Keratinocyte (primary cell): ENCODE measurements around the gene SLC16A14. TPM values are rescaled to one million over a fixed set of nuclear protein-coding genes. Genes with fewer than 3 reads are reported as not detected.
A peak's percentile ranks its signal among the peaks of the same experiment; 100 is the strongest.

Source experiments
- DNase-seq: peaks from one replicate; pipeline ENCODE4 v3.0.0-alpha.2; 2011; ENCODE audit warnings: low read depth, missing footprints, low spot score
- FAIRE-seq: peaks from 2 replicates; lab custom pipeline; 2011; peaks lifted over from hg19 to GRCh38; lab: Jason Lieb, UNC
- H2AFZ ChIP-seq: 2 replicates; pipeline ENCODE4 v1.6.0; 2012; ENCODE audit warnings: low read length, control low read depth, inconsistent platforms; ENCODE audit not compliant: control insufficient read depth
- H3K27ac ChIP-seq: 2 replicates; pipeline ENCODE4 v1.5.1; 2011; ENCODE audit warnings: low read length; ENCODE audit not compliant: control insufficient read depth, insufficient read depth
- H3K27me3 ChIP-seq: 3 replicates; pipeline ENCODE4 v1.6.0; 2011; ENCODE audit warnings: low read length; ENCODE audit not compliant: control insufficient read depth, insufficient read depth; ENCODE audit errors: extremely low read depth
- H3K36me3 ChIP-seq, 2 experiments: 2 replicates in 1 of 2; 3 replicates in 1 of 2; pipeline ENCODE4 v1.5.1; 2011; ENCODE audit warnings: low read length in 2 of 2, mild to moderate bottlenecking in 1 of 2; ENCODE audit not compliant: control insufficient read depth in 2 of 2, insufficient read depth in 2 of 2; ENCODE audit errors: extremely low read depth in 1 of 2
- H3K4me1 ChIP-seq: 3 replicates; pipeline ENCODE4 v1.5.1; 2011; ENCODE audit warnings: low read length; ENCODE audit not compliant: control insufficient read depth, insufficient read depth; ENCODE audit errors: extremely low read depth
- H3K4me2 ChIP-seq: 3 replicates; pipeline ENCODE4 v1.6.0; 2011; ENCODE audit warnings: low read depth, low read length; ENCODE audit not compliant: control insufficient read depth, insufficient read depth; ENCODE audit errors: extremely low read depth
- H3K4me3 ChIP-seq, 3 experiments: fragments of 200-600 bp in 1 of 3; sonication (generic) in 1 of 3; 2 replicates in 2 of 3; 3 replicates in 1 of 3; pipeline ENCODE4 v1.5.1; 2011 to 2016; ENCODE audit warnings: low read length in 3 of 3, mild to moderate bottlenecking in 3 of 3, control low read depth in 2 of 3, inconsistent platforms in 1 of 3, low read depth in 1 of 3, mixed read lengths in 1 of 3, mixed run types in 1 of 3, moderate library complexity in 1 of 3; ENCODE audit not compliant: control insufficient read depth in 2 of 3, insufficient read depth in 2 of 3; ENCODE audit errors: extremely low read depth in 1 of 3
- H3K79me2 ChIP-seq: 2 replicates; pipeline ENCODE4 v1.6.0; 2012; ENCODE audit warnings: low read length; ENCODE audit not compliant: control insufficient read depth, insufficient read depth
- H3K9ac ChIP-seq: 3 replicates; pipeline ENCODE4 v1.6.0; 2011; ENCODE audit warnings: low read length; ENCODE audit not compliant: control insufficient read depth, insufficient read depth; ENCODE audit errors: extremely low read depth
- H3K9me1 ChIP-seq: 3 replicates; pipeline ENCODE4 v1.6.0; 2011; ENCODE audit warnings: low read length; ENCODE audit not compliant: control insufficient read depth, insufficient read depth; ENCODE audit errors: extremely low read depth
- H3K9me3 ChIP-seq: 2 replicates; pipeline ENCODE4 v1.5.1; 2012; ENCODE audit warnings: low read depth, low read length; ENCODE audit not compliant: control insufficient read depth
- H4K20me1 ChIP-seq: 3 replicates; pipeline ENCODE4 v1.6.0; 2011; ENCODE audit warnings: low read length; ENCODE audit not compliant: control insufficient read depth, insufficient read depth; ENCODE audit errors: extremely low read depth
- EZH2 ChIP-seq: IDR thresholded peaks from one replicate; pipeline ENCODE4 v1.6.1; 2012; ENCODE audit warnings: inconsistent platforms, mild to moderate bottlenecking, low read length, moderate library complexity
- dilution Hi-C: fragments of 300-500 bp; cut with MboI; formaldehyde crosslinking; loops from one replicate; pipeline ENCODE4 v1.7.0; 2020; ENCODE audit warnings: low sequenced_read_pairs; ENCODE audit not compliant: extremely low pct_ligation_motif_present
- polyA plus RNA-seq, 5 experiments: library from polyadenylated mRNA; depleted of rRNA in 3 of 5; stranded (reverse) in 3 of 5; stranded (forward) in 1 of 5; unstranded in 1 of 5; fragments of >200 nt; gene quantifications; 1 replicate in 1 of 5; 2 replicates in 3 of 5; 3 replicates in 1 of 5; pipeline versions ENCODE4 v1.2.1 to v1.2.3, GENCODE V29; 2011 to 2012; ENCODE audit warnings: missing spikeins in 2 of 5, low read depth in 1 of 5, low replicate concordance in 1 of 5
- TF ChIP-seq, protein P1 (sequence below), 3 experiments: IDR thresholded peaks in 1 of 3; conservative IDR thresholded peaks in 1 of 3; optimal IDR thresholded peaks in 1 of 3; 2 replicates in 2 of 3; 3 replicates in 1 of 3; pipeline versions ENCODE3 to v1.5.1; 2011; ENCODE audit warnings: low read length in 3 of 3, mild to moderate bottlenecking in 3 of 3, moderate library complexity in 2 of 3, control low read depth in 1 of 3, inconsistent platforms in 1 of 3; ENCODE audit not compliant: insufficient read depth in 2 of 3; ENCODE audit errors: extremely low read depth in 1 of 3

The SLC16A14 gene
- polyA plus RNA-seq, 1 donor (not counting 4 experiments of a cell fraction or from before 2014, with no cell fraction given): 0.97 TPM

DNA sequence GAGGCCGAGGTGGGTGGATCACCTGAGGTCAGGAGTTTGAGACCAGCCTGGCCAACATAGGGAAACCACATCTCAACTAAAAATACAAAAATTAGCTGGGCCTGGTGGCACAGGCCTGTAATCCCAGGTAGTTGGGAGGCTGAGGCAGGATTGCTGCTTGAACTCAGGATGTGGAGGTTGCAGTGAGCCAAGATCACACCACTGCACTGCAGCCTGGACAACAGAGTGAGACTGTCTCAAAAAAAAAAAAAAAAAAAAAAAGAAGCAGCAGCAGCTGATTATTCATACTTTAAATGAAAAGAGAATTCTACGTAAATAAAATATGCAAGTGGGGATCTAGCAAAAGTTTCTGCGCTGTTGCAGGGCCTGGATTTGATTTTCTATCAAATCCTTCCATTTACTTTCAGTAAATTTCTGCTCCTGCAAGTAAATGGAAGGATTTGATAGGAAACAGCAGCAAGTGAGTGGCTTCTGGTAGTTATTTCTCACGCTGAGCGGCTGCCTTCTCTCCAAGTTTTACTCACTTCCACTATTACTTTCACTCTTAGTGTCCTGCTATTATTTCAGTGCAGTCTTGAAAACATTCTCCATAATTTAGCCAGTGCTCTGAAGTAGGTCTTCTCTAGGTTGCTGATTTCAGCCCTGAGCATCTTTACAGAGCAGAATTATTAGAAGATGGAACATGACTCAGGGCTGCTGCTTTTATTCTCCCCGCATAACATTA is 68.4 kb downstream of the SLC16A14 start:
- dilution Hi-C loops: no loop called here

DNA sequence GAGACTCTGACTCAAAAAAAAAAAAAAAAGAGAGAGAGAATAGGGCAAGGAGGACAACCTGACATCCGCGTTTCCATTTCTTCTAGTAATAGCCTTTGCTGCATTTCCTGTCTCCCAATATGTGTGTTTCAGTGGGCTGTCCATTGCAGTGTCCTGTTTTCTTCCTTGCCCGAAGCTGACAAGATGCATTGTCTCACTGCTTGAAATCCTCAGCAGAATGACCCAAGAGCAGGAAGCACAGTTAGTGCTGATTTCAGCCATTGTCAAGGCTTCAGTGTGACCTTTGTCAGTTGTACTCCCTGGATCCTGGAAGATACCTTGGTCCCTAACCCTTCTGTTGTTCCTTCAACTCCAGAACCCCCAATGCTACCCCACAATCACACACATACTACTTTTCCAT is 71.2 kb downstream of the SLC16A14 start:
- peak; percentile 29 for FAIRE-seq
- Histone ChIP-seq H3K79me2 (no peaks in the 10 kb centered on the region), H3K9me3 (no peaks in the 10 kb centered on the region), H3K9me1 (no peaks in the 10 kb centered on the region), H3K4me3 (no peak overlapping the region), H3K4me2 (no peak overlapping the region), H2AFZ (no peak overlapping the region), H3K4me1 (no peaks in the 10 kb centered on the region), H3K27ac (no peak overlapping the region), H3K9ac (no peak overlapping the region), H3K36me3 (no peaks in the 10 kb centered on the region), H4K20me1 (no peaks in the 10 kb centered on the region), H3K27me3 (no peaks in the 10 kb centered on the region)
- TF ChIP-seq, protein P1, sequence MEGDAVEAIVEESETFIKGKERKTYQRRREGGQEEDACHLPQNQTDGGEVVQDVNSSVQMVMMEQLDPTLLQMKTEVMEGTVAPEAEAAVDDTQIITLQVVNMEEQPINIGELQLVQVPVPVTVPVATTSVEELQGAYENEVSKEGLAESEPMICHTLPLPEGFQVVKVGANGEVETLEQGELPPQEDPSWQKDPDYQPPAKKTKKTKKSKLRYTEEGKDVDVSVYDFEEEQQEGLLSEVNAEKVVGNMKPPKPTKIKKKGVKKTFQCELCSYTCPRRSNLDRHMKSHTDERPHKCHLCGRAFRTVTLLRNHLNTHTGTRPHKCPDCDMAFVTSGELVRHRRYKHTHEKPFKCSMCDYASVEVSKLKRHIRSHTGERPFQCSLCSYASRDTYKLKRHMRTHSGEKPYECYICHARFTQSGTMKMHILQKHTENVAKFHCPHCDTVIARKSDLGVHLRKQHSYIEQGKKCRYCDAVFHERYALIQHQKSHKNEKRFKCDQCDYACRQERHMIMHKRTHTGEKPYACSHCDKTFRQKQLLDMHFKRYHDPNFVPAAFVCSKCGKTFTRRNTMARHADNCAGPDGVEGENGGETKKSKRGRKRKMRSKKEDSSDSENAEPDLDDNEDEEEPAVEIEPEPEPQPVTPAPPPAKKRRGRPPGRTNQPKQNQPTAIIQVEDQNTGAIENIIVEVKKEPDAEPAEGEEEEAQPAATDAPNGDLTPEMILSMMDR (optimal IDR thresholded peaks at IDR 0.05 in 1 of 3, IDR thresholded peaks at IDR 0.05 in 1 of 3, conservative IDR thresholded peaks at IDR 0.05 in 1 of 3; ENCODE audit: extremely low read depth in 1 of 3, insufficient read depth in 2 of 3, low read length in 3 of 3): no peak
- TF ChIP-seq EZH2: no peak
- dilution Hi-C loops: no loop called here
- DNase-seq: no peak

More for the DNA sequence above, 68.4 kb downstream of the SLC16A14 start:
- H3K27ac ChIP-seq: no peak overlapping the region
- no peaks in the 10 kb centered on the region for H3K4me1 ChIP-seq
- H3K9me1 ChIP-seq: no peaks in the 10 kb centered on the region
- H3K9me3 ChIP-seq: no peaks in the 10 kb centered on the region
- FAIRE-seq: no peak
- no peaks in the 10 kb centered on the region for H3K36me3 ChIP-seq
- no peak for TF ChIP-seq EZH2
- TF ChIP-seq, protein P1 (optimal IDR thresholded peaks at IDR 0.05 in 1 of 3, IDR thresholded peaks at IDR 0.05 in 1 of 3, conservative IDR thresholded peaks at IDR 0.05 in 1 of 3; ENCODE audit: extremely low read depth in 1 of 3, insufficient read depth in 2 of 3, low read length in 3 of 3): no peak
- no peak for DNase-seq
- H3K4me2 ChIP-seq: no peak overlapping the region
- no peaks in the 10 kb centered on the region for H3K27me3 ChIP-seq
- H3K79me2 ChIP-seq: no peaks in the 10 kb centered on the region
- no peaks in the 10 kb centered on the region for H4K20me1 ChIP-seq
- no peak overlapping the region for H3K4me3 ChIP-seq
- no peak overlapping the region for H3K9ac ChIP-seq
- no peak overlapping the region for H2AFZ ChIP-seq
